ENCODE measurements around the gene ZBTB7C.

- TF ChIP-seq CTCF (IDR thresholded peaks at IDR 0.05) (no peak), EP300 (IDR thresholded peaks at IDR 0.05) (no peak), POLR2A (IDR thresholded peaks at IDR 0.05) (no peak)
These were observed 384.1 kb downstream of the ZBTB7C start for GRCh38 chr18:48024881-48025660.
